ENCODE results near the gene SSC4D. TPM values are rescaled to one million over a fixed set of nuclear protein-coding genes. Genes with fewer than 3 reads are reported as not detected.

SSC4D gene
- total and polyA plus RNA-seq, 11 donors, result 0.23 to 1.6 (median 0.72) TPM

DNA sequence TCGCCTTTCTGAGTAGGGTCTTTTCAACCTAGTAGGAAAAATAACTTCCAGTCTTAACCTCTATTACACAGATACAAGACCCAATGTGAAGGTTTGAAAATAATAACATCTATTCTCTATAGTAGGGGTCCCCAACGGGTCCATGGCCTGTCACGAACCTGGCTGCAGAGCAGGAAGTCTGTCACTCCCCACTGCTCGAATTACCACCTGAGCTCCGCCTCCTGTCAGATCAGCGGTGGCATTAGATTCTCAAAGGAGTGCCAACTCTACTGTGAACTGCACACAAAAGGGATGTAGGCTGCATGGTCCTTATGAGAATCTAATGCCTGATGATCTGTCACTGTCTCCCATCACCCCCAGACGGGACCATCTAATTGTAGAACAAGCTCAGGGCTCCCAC lies 58.1 kb downstream of the SSC4D start:
- Histone ChIP-seq H3K36me3 (peaks cover 0 to 64% (median 40%) of the 10 kb centered on the region in 9 donors), H3K9me3 (no peaks in the 10 kb centered on the region), H3K4me1 (peaks cover 11 to 93% (median 70%) of the 10 kb centered on the region in 12 donors), H3K27me3 (no peaks in the 10 kb centered on the region), H3K27ac (no peak overlapping the region), H3K4me3 (no peak overlapping the region)
- peak in 1 of 4 donors; percentile 14 for ATAC-seq
- no peak for TF ChIP-seq POLR2A (IDR thresholded peaks at IDR 0.05)
- TF ChIP-seq, protein P1, sequence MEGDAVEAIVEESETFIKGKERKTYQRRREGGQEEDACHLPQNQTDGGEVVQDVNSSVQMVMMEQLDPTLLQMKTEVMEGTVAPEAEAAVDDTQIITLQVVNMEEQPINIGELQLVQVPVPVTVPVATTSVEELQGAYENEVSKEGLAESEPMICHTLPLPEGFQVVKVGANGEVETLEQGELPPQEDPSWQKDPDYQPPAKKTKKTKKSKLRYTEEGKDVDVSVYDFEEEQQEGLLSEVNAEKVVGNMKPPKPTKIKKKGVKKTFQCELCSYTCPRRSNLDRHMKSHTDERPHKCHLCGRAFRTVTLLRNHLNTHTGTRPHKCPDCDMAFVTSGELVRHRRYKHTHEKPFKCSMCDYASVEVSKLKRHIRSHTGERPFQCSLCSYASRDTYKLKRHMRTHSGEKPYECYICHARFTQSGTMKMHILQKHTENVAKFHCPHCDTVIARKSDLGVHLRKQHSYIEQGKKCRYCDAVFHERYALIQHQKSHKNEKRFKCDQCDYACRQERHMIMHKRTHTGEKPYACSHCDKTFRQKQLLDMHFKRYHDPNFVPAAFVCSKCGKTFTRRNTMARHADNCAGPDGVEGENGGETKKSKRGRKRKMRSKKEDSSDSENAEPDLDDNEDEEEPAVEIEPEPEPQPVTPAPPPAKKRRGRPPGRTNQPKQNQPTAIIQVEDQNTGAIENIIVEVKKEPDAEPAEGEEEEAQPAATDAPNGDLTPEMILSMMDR (IDR thresholded peaks at IDR 0.05), result no peak
- no peak for DNase-seq
- intact Hi-C loops (cut with DNase I), result no loop called here
- WGBS, 4 donors, result 79 to 87% (median 83%) methylated on average over 7 of the region's 7 CpGs

DNA sequence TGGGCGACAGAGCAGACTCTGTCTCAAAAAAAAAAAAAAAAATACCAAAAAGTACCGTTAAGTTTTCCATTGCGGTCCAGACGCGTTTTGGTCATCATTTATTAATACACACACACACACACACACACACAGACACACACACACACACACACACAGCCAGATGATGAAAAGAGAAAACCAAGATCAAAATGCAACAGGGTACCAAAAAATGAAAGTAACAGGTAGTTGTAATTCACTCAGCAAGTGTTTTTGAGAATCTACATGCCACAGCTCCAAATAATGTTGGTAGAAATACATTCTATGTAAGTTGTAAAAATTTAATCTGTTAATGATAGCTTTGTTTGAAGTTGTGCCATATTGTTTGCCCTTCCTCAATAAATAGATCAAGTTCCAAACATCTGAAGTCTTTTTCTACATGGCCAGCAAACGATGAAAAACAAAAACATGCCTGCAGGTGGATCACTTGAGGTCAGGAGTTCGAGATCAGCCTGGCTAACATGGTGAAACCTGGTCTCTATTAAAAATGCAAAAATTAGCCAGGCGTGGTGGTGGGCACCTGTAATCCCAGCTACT lies 60.1 kb downstream of the SSC4D start:
- Histone ChIP-seq H3K4me1 (peaks cover 7 to 87% (median 67%) of the 10 kb centered on the region in 12 donors), H3K27ac (no peak overlapping the region), H3K36me3 (peaks cover 0 to 64% (median 51%) of the 10 kb centered on the region in 9 donors), H3K4me3 (no peak overlapping the region), H3K9me3 (no peaks in the 10 kb centered on the region), H3K27me3 (no peaks in the 10 kb centered on the region)
- ATAC-seq, result no peak
- TF ChIP-seq, protein P1 (IDR thresholded peaks at IDR 0.05), result no peak
- TF ChIP-seq POLR2A (IDR thresholded peaks at IDR 0.05), result no peak
- 86 to 92% (median 86%) methylated on average over 8 of the region's 8 CpGs for WGBS, 4 donors
- intact Hi-C loops (cut with DNase I), result loop anchor here in 1 of 10 donors (2.0 kb wide), 1 partner anchor 17 kb away; no protein-coding TSS in a partner anchor
- DNase-seq, result no peak

DNA sequence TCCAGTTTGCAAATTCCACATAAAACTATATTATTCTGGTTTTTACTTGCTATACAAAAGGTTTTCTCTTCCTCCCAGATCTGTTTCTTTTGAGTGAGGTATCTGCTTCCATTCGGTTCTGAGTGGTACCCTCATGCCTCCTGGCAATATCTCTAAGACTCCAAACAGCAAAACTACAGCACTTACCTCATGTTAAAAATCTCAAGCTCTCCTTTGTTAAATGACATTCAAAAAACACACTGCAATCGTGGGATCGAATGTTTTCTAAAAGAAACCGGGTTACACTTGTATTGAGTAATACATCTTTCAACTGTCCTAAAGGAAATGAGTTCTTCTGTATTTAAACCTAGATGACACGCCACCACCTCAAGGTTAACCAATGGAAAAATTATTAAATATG lies 61.8 kb downstream of the SSC4D start:
- 59 to 67% (median 65%) methylated on average over 5 of the region's 5 CpGs for WGBS, 4 donors
- intact Hi-C loops (cut with DNase I), result loop anchor here in 1 of 10 donors (2.0 kb wide), 1 partner anchor 15 kb away; no protein-coding TSS in a partner anchor

DNA sequence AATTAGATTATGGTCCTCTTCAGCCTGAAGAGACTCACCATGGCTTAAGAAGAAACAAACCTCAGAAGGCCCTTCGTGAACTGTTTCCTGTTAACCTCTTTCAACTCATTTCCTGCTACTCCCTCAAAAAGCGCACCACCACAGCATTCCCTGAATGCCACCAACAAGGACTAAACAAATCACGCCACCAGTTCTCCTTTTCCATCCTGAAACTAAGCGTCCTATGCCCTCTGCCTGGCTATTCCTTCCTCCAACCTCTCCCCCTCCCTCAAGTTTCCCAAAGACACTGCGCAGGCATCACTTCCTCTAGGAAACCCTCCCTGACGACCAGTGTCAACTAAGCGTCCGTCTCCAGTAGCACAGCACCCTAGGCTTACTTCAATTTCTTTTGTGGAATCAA lies 62.7 kb downstream of the SSC4D start:
- no peak for TF ChIP-seq POLR2A (IDR thresholded peaks at IDR 0.05)
- TF ChIP-seq, protein P1 (IDR thresholded peaks at IDR 0.05), result no peak
- DNase-seq (no peak), ATAC-seq (peak in 2 of 4 donors; percentile 61 to 66)
- H3K4me1 ChIP-seq, result peaks cover 6 to 85% (median 51%) of the 10 kb centered on the region in 12 donors
- H3K9me3 ChIP-seq, result no peaks in the 10 kb centered on the region
- H3K27ac ChIP-seq, result peak overlapping the region in 11 of 12 donors; percentile 1 to 54 (median 28)
- intact Hi-C loops (cut with DNase I), result no loop called here
- no peak overlapping the region for H3K4me3 ChIP-seq
- WGBS, 4 donors, result 51 to 60% (median 58%) methylated on average over 8 of the region's 8 CpGs
- peaks cover 0 to 89% (median 68%) of the 10 kb centered on the region in 9 donors for H3K36me3 ChIP-seq
- H3K27me3 ChIP-seq, result no peaks in the 10 kb centered on the region

More for the DNA sequence above, 61.8 kb downstream of the SSC4D start:
- H3K9me3 ChIP-seq, result no peaks in the 10 kb centered on the region
- H3K27me3 ChIP-seq, result no peaks in the 10 kb centered on the region
- H3K4me1 ChIP-seq, result peaks cover 7 to 85% (median 53%) of the 10 kb centered on the region in 12 donors
- no peak overlapping the region for H3K4me3 ChIP-seq
- H3K27ac ChIP-seq, result no peak overlapping the region
- no peak for DNase-seq
- peaks cover 0 to 79% (median 68%) of the 10 kb centered on the region in 9 donors for H3K36me3 ChIP-seq
- TF ChIP-seq POLR2A (IDR thresholded peaks at IDR 0.05), result no peak
- TF ChIP-seq, protein P1 (IDR thresholded peaks at IDR 0.05), result no peak
- no peak for ATAC-seq
